NCI-H69 (cell line): Measurements from ENCODE around the gene GP1BA.
"Not testable (repeated sequence)": the region's sequence is repeated elsewhere in the genome, so short reads cannot be mapped to it uniquely, and the experiment has no call there.

Experiments used
- DNase-seq: peaks from one replicate; lab custom pipeline; 2025; lab: John Stamatoyannopoulos, UW

GP1BA gene

GRCh38 chr17:4901648-4902344 is 30.3 kb upstream of the GP1BA start:
- DNase-seq = no peak

GRCh38 chr17:4902540-4902939 is 29.5 kb upstream of the GP1BA start:
- no peak for DNase-seq

- peak; percentile 89 for DNase-seq
Measured at GRCh38 chr17:4903051-4903818, 28.8 kb upstream of the GP1BA start, which contains the start of gene CHRNE. Gene CHRNE, minus strand, starts transcription at chr17:4903098. Its CDS starts 35 bp downstream, at chr17:4903063.

GRCh38 chr17:4906642-4907041 is 25.4 kb upstream of the GP1BA start:
- not testable (repeated sequence) for DNase-seq

GRCh38 chr17:4908301-4908700 is 23.8 kb upstream of the GP1BA start:
- DNase-seq = peak; percentile 85

- DNase-seq = peak; percentile 83
Measured at GRCh38 chr17:4908711-4909496, 23.2 kb upstream of the GP1BA start.

- no peak for DNase-seq
Measured at GRCh38 chr17:4913994-4914393, 18.1 kb upstream of the GP1BA start.

GRCh38 chr17:4914551-4914950 is 17.5 kb upstream of the GP1BA start:
- not testable (repeated sequence) for DNase-seq

- no peak for DNase-seq
Measured at GRCh38 chr17:4919511-4920047, 12.5 kb upstream of the GP1BA start.

GRCh38 chr17:4920351-4921048 is 11.6 kb upstream of the GP1BA start:
- no peak for DNase-seq

GRCh38 chr17:4921320-4921719 is 10.8 kb upstream of the GP1BA start:
- no peak for DNase-seq

GRCh38 chr17:4926577-4927335 is 5.3 kb upstream of the GP1BA start:
- DNase-seq = not testable (repeated sequence)

- no peak for DNase-seq
Measured at GRCh38 chr17:4928881-4929280, 3.2 kb upstream of the GP1BA start.

GRCh38 chr17:4932756-4933155 is 679 bp downstream of the GP1BA start:
- DNase-seq = no peak

- DNase-seq = no peak
Measured at GRCh38 chr17:4933646-4934045, 1.6 kb downstream of the GP1BA start.

GRCh38 chr17:4934173-4934979 is 2.3 kb downstream of the GP1BA start:
- peak; percentile 47 for DNase-seq

GRCh38 chr17:4935650-4936049 is 3.6 kb downstream of the GP1BA start:
- DNase-seq = no peak

- no peak for DNase-seq
Measured at GRCh38 chr17:4936436-4936835, 4.4 kb downstream of the GP1BA start.

GRCh38 chr17:4937553-4937952 is 5.5 kb downstream of the GP1BA start:
- DNase-seq = no peak

- no peak for DNase-seq
Measured at GRCh38 chr17:4938069-4938491, 6.0 kb downstream of the GP1BA start.
